ENCODE results near the gene ITIH5.
"Not testable (repeated sequence)": the region's sequence is repeated elsewhere in the genome, so short reads cannot be mapped to it uniquely, and the experiment has no call there.

The ITIH5 gene

GRCh38 chr10:7686351-7687171 lies 19.8 kb upstream of the ITIH5 start:
- TF ChIP-seq CTCF (IDR thresholded peaks at IDR 0.05; ENCODE audit: control insufficient read depth, insufficient read depth, low read depth, low read length, missing control alignments): no peak
- no peak for DNase-seq (ENCODE audit: low read depth)
- H3K4me3 ChIP-seq (ENCODE audit: control insufficient read depth, low read depth, low read length): no peak overlapping the region

GRCh38 chr10:7680078-7680477 lies 13.3 kb upstream of the ITIH5 start:
- not testable (repeated sequence) for H3K4me3 ChIP-seq (ENCODE audit: control insufficient read depth, low read depth, low read length); DNase-seq (ENCODE audit: low read depth)

- no peak overlapping the region for H3K4me3 ChIP-seq (ENCODE audit: control insufficient read depth, low read depth, low read length)
- no peak for DNase-seq (ENCODE audit: low read depth)
- no peak for TF ChIP-seq CTCF (IDR thresholded peaks at IDR 0.05; ENCODE audit: control insufficient read depth, insufficient read depth, low read depth, low read length, missing control alignments)
Measured at GRCh38 chr10:7679256-7679655, 12.5 kb upstream of the ITIH5 start.

- no peak for TF ChIP-seq CTCF (IDR thresholded peaks at IDR 0.05; ENCODE audit: control insufficient read depth, insufficient read depth, low read depth, low read length, missing control alignments)
- no peak for DNase-seq (ENCODE audit: low read depth)
- H3K4me3 ChIP-seq (ENCODE audit: control insufficient read depth, low read depth, low read length): no peak overlapping the region
Measured at GRCh38 chr10:7672341-7673134, 5.8 kb upstream of the ITIH5 start.

GRCh38 chr10:7670157-7670556 lies 3.4 kb upstream of the ITIH5 start:
- no peak overlapping the region for H3K4me3 ChIP-seq (ENCODE audit: control insufficient read depth, low read depth, low read length)
- no peak for DNase-seq (ENCODE audit: low read depth)
- TF ChIP-seq CTCF (IDR thresholded peaks at IDR 0.05; ENCODE audit: control insufficient read depth, insufficient read depth, low read depth, low read length, missing control alignments): no peak

GRCh38 chr10:7667262-7668141 lies 736 bp upstream of the ITIH5 start:
- no peak for TF ChIP-seq CTCF (IDR thresholded peaks at IDR 0.05; ENCODE audit: control insufficient read depth, insufficient read depth, low read depth, low read length, missing control alignments)
- no peak overlapping the region for H3K4me3 ChIP-seq (ENCODE audit: control insufficient read depth, low read depth, low read length)
- no peak for DNase-seq (ENCODE audit: low read depth)

Data from AG09309 (cell line).